Measurements from ENCODE around the gene KIR2DL1. TPM values are rescaled to one million over a fixed set of nuclear protein-coding genes. Genes with fewer than 3 reads are reported as not detected.
"Not testable (repeated sequence)": the region's sequence is repeated elsewhere in the genome, so short reads cannot be mapped to it uniquely, and the experiment has no call there.

Gene KIR2DL1
- total RNA-seq, 2 experiments from 2014 or later: not detected

DNA sequence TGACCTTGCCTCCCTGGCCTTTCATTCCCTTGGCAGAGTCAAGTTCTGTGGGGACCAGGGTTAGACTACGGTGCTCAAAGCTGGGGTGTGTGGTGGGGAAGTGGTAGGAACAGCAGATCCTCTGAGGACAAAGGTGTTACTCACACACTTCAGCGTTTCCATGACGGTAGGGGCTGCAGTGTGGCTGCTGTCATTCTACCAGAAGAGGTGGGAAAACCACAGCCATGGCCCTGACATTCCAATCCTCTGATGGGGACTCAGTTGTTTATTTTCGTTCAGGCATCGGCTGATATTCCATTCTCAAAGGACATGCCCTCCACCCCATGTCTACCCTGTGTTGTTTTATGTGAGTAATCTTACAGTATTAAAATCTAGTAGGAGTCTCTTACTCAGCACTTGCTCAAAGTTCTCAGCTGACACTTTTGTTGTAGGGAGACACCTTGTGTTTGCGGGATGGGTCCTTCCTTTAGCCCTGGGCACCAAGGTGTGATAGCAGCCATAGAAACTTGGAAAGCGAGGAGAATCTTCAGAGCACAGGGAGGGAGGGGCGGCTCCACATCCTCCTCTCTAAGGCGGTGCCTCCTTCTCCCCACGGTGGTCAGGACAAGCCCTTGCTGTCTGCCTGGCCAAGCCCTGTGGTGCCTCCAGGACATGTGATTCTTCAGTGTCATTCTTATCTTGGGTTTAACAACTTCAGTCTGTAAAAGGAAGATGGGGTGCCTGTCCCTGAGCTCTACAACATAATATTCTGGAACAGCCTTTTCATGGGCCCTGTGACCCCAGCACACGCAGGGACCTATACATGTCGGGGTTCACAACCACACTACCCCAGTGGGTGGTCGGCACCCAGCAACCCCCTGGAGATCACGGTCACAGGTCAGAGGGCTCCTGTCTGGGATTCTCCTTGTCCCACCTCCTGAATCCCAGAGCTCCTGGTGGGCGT lies 1.7 kb downstream of the KIR2DL1 start:
- H2AFZ ChIP-seq (ENCODE audit: low read length); DNase-seq (ENCODE audit: low spot score); H3K4me1 ChIP-seq (ENCODE audit: insufficient read depth, low read length, poor library complexity, severe bottlenecking); BruUV-seq (replicated peaks); POLR2A ChIA-PET; CTCF ChIA-PET (ENCODE audit: unreplicated experiment); H3K36me3 ChIP-seq (ENCODE audit: insufficient read depth, low read length); H4K20me1 ChIP-seq (ENCODE audit: insufficient read depth, low read length); H3K9me2 ChIP-seq (ENCODE audit: insufficient read depth, low read length); H3K79me2 ChIP-seq (ENCODE audit: insufficient read depth, low read depth, low read length); H3K9me3 ChIP-seq (ENCODE audit: low read length); H3K4me2 ChIP-seq (ENCODE audit: low read length); H3K4me3 ChIP-seq (ENCODE audit: low read depth, low read length, poor library complexity, severe bottlenecking); H3K27ac ChIP-seq (ENCODE audit: low read depth, low read length, poor library complexity, severe bottlenecking); intact Hi-C loops (cut with micrococcal nuclease; ENCODE audit: unreplicated experiment): not testable (repeated sequence)

DNA sequence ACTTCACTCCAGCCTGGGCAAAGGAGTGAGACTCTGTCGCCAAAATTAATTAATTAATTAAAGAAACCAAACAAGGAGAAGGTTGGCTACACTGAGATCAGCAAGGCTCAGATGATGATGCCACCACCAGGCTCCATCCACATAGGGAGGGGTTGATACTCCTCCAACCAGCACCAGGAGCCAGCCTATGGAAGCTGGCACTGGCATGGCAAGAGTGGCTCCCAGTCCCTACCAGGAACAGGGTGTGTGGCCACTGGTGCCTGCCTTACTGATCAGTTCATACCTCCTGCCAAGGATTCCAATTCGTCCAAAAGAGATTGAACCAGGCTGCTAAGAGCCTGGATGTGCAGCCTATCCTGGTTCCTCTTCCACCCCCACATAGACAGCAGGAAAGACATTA lies 3.1 kb downstream of the KIR2DL1 start:
- H3K79me2 ChIP-seq (ENCODE audit: insufficient read depth, low read depth, low read length); H4K20me1 ChIP-seq (ENCODE audit: insufficient read depth, low read length); H3K4me2 ChIP-seq (ENCODE audit: low read length); H3K4me3 ChIP-seq (ENCODE audit: low read depth, low read length, poor library complexity, severe bottlenecking); H3K9me3 ChIP-seq (ENCODE audit: low read length); intact Hi-C loops (cut with micrococcal nuclease; ENCODE audit: unreplicated experiment); H3K27ac ChIP-seq (ENCODE audit: low read depth, low read length, poor library complexity, severe bottlenecking); BruUV-seq (replicated peaks); DNase-seq (ENCODE audit: low spot score); H3K9me2 ChIP-seq (ENCODE audit: insufficient read depth, low read length); H2AFZ ChIP-seq (ENCODE audit: low read length); CTCF ChIA-PET (ENCODE audit: unreplicated experiment); POLR2A ChIA-PET; H3K4me1 ChIP-seq (ENCODE audit: insufficient read depth, low read length, poor library complexity, severe bottlenecking); H3K36me3 ChIP-seq (ENCODE audit: insufficient read depth, low read length): not testable (repeated sequence)

DNA sequence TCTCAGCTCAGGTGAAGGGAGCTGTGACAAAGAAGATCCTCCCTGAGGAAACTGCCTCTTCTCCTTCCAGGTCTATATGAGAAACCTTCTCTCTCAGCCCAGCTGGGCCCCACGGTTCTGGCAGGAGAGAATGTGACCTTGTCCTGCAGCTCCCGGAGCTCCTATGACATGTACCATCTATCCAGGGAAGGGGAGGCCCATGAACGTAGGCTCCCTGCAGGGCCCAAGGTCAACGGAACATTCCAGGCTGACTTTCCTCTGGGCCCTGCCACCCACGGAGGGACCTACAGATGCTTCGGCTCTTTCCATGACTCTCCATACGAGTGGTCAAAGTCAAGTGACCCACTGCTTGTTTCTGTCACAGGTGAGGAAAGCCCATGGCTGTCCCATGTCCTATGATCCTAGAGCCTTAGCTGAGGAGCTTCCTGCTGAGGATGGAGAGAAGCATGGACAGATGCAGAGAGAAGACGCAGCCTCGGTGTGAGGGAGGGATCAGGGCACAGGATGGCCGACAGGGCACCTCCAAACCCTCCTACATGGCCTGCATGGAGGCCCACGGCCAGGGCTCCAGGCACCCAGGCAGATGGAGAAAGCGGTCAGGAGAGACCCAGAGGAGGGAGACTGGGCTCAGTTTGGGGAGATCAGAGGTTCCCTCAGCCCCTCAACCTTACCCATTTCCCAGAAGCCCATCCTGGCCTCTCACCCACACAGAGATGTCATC lies 5.7 kb downstream of the KIR2DL1 start:
- H3K4me1 ChIP-seq (ENCODE audit: insufficient read depth, low read length, poor library complexity, severe bottlenecking); H3K4me3 ChIP-seq (ENCODE audit: low read depth, low read length, poor library complexity, severe bottlenecking); DNase-seq (ENCODE audit: low spot score); intact Hi-C loops (cut with micrococcal nuclease; ENCODE audit: unreplicated experiment); H2AFZ ChIP-seq (ENCODE audit: low read length); H3K79me2 ChIP-seq (ENCODE audit: insufficient read depth, low read depth, low read length); H3K4me2 ChIP-seq (ENCODE audit: low read length); H3K27ac ChIP-seq (ENCODE audit: low read depth, low read length, poor library complexity, severe bottlenecking); H4K20me1 ChIP-seq (ENCODE audit: insufficient read depth, low read length); BruUV-seq (replicated peaks); H3K9me2 ChIP-seq (ENCODE audit: insufficient read depth, low read length); H3K36me3 ChIP-seq (ENCODE audit: insufficient read depth, low read length); POLR2A ChIA-PET; H3K9me3 ChIP-seq (ENCODE audit: low read length): not testable (repeated sequence)
- CTCF ChIA-PET (ENCODE audit: unreplicated experiment): interaction anchor here (0.6 kb wide), 1 partner anchor 839 kb away, joined by 3 read pairs; no protein-coding TSS in a partner anchor

GRCh38 chr19:54775830-54776229 lies 6.2 kb downstream of the KIR2DL1 start:
- H3K79me2 ChIP-seq (ENCODE audit: insufficient read depth, low read depth, low read length); H2AFZ ChIP-seq (ENCODE audit: low read length); H3K36me3 ChIP-seq (ENCODE audit: insufficient read depth, low read length); H3K4me1 ChIP-seq (ENCODE audit: insufficient read depth, low read length, poor library complexity, severe bottlenecking); H3K4me2 ChIP-seq (ENCODE audit: low read length); H3K9me2 ChIP-seq (ENCODE audit: insufficient read depth, low read length); intact Hi-C loops (cut with micrococcal nuclease; ENCODE audit: unreplicated experiment); DNase-seq (ENCODE audit: low spot score); H3K9me3 ChIP-seq (ENCODE audit: low read length); H4K20me1 ChIP-seq (ENCODE audit: insufficient read depth, low read length); H3K4me3 ChIP-seq (ENCODE audit: low read depth, low read length, poor library complexity, severe bottlenecking); BruUV-seq (replicated peaks); H3K27ac ChIP-seq (ENCODE audit: low read depth, low read length, poor library complexity, severe bottlenecking); POLR2A ChIA-PET; CTCF ChIA-PET (ENCODE audit: unreplicated experiment): not testable (repeated sequence)

DNA sequence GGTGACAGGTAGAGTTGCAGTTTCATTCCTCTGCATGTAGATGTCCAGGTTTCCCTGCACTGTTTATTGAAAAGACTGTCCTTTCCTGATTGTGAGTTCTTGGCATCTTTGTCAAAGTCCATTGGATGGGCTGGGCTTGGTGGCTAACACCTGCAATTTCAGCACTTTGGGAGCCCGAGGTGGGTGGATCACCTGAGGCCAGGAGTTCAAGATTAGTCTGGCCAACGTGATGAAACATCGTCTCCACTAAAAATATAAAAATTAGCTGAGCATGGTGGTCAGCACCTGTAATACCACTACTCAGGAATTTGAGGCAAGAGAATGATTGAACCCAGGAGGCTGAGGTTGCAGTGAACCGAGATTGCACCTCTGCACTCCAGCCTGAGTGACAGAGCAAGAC lies 8.3 kb downstream of the KIR2DL1 start:
- not testable (repeated sequence) for DNase-seq (ENCODE audit: low spot score); H3K4me1 ChIP-seq (ENCODE audit: insufficient read depth, low read length, poor library complexity, severe bottlenecking); BruUV-seq (replicated peaks)

DNA sequence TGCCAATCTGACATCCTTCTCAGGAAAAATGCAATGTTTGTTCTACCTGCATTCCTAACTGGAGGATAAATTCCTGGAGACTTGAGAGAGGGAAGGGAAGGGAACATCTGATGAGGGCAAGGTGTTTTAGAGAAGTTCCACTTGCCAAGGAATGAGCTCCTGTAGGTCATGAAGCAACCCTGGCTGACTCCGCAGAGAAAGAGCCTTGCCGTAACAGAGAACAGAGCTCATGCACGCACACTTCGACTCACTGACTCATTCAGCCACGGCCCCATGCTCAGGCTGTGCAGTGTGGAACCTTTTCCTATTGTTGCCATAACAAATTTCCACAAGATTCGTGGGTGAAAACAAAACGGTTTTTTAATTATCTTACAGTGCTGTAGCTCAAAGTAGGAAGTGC lies 9.3 kb downstream of the KIR2DL1 start:
- H3K79me2 ChIP-seq (ENCODE audit: insufficient read depth, low read depth, low read length); CTCF ChIA-PET (ENCODE audit: unreplicated experiment); POLR2A ChIA-PET; H3K4me3 ChIP-seq (ENCODE audit: low read depth, low read length, poor library complexity, severe bottlenecking); DNase-seq (ENCODE audit: low spot score); H4K20me1 ChIP-seq (ENCODE audit: insufficient read depth, low read length); H3K9me2 ChIP-seq (ENCODE audit: insufficient read depth, low read length); H3K9me3 ChIP-seq (ENCODE audit: low read length); H2AFZ ChIP-seq (ENCODE audit: low read length); H3K36me3 ChIP-seq (ENCODE audit: insufficient read depth, low read length); intact Hi-C loops (cut with micrococcal nuclease; ENCODE audit: unreplicated experiment); BruUV-seq (replicated peaks); H3K27ac ChIP-seq (ENCODE audit: low read depth, low read length, poor library complexity, severe bottlenecking); H3K4me1 ChIP-seq (ENCODE audit: insufficient read depth, low read length, poor library complexity, severe bottlenecking); H3K4me2 ChIP-seq (ENCODE audit: low read length): not testable (repeated sequence)

More for the DNA sequence above, 8.3 kb downstream of the KIR2DL1 start:
- H2AFZ ChIP-seq (ENCODE audit: low read length); CTCF ChIA-PET (ENCODE audit: unreplicated experiment); H3K36me3 ChIP-seq (ENCODE audit: insufficient read depth, low read length); H4K20me1 ChIP-seq (ENCODE audit: insufficient read depth, low read length); intact Hi-C loops (cut with micrococcal nuclease; ENCODE audit: unreplicated experiment); H3K4me2 ChIP-seq (ENCODE audit: low read length); POLR2A ChIA-PET; H3K27ac ChIP-seq (ENCODE audit: low read depth, low read length, poor library complexity, severe bottlenecking); H3K9me3 ChIP-seq (ENCODE audit: low read length); H3K9me2 ChIP-seq (ENCODE audit: insufficient read depth, low read length); H3K4me3 ChIP-seq (ENCODE audit: low read depth, low read length, poor library complexity, severe bottlenecking); H3K79me2 ChIP-seq (ENCODE audit: insufficient read depth, low read depth, low read length): not testable (repeated sequence)

Data from OCI-LY7 (cell line).